H4 (cell line): Measurements from ENCODE around the gene ATP1A4. TPM values are rescaled to one million over a fixed set of nuclear protein-coding genes. Genes with fewer than 3 reads are reported as not detected.

Experiments
- DNase-seq: peaks from one replicate; pipeline ENCODE4 v3.0.0-alpha.2; 2015; ENCODE audit warnings: low spot score
- total RNA-seq: library from RNA; depleted of rRNA; stranded (reverse); fragments of >200 nt; shearing (Covaris generic); gene quantifications from 2 replicates; pipeline ENCODE4 v1.2.3, GENCODE V29; 2014; rRNA removed

ATP1A4 gene
- total RNA-seq, 1 experiment from 2014 or later, result not detected

DNA sequence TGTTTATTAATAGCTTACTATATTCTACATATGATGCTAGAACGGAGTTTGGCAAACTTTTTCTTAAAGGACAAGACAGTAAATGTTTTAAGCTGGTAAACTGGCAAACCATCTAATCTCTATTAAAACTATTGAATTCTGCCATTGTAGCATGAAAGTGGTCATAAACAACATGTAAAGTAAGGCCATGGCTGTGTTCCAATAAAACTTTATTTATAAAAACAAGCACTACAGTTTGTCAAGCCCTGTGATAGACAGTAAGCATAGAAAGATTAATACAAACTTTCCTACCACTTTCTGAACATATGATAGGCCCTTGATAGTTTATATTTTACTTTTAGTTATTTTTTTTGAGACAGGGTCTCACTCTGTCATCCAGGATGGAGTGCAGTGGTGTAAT is 76.2 kb downstream of the ATP1A4 start:
- no peak for DNase-seq

- no peak for DNase-seq
These were observed 77.0 kb downstream of the ATP1A4 start for GRCh38 chr1:160228431-160228830.

DNA sequence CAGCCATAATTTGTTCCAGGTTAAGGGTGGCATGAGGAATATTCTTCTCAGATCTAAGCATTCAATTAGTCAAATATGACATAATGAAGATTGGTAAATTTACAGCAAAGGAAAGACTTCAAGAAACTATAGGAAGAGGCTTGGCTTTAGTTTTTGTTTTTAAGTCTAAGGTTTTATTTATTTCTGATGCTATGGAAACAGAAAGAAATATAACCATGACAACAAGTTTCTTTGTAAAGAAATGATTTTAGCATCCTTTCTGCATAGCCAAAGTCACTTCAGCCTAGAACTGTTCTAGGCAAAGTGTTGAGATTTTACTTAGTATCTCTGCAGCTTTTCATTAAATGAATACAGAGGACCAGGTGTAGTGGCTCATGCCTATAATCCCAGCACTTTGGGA is 81.5 kb downstream of the ATP1A4 start:
- no peak for DNase-seq

Other genes starting within 250 kb of the ATP1A4 start
- gene TAGLN2, start 226.1 kb upstream of the ATP1A4 start, total RNA-seq, result 444 and 497 TPM in 2 replicates
- gene IGSF9, start 206.0 kb upstream of the ATP1A4 start, total RNA-seq, result 0.47 and 0.52 TPM in 2 replicates
- gene SLAMF9, start 197.4 kb upstream of the ATP1A4 start, total RNA-seq, result 2.2 TPM in 1 of 2 replicates, not detected in the other
- gene PIGM, start 119.6 kb upstream of the ATP1A4 start, total RNA-seq, result 6.0 and 6.3 TPM in 2 replicates
- not detected in 2 replicates for gene KCNJ10, start 81.4 kb upstream of the ATP1A4 start, total RNA-seq
- gene KCNJ9, start 70.1 kb upstream of the ATP1A4 start, total RNA-seq, result not detected in 2 replicates
- gene IGSF8, start 53.0 kb upstream of the ATP1A4 start, total RNA-seq, result 13.7 and 20.7 TPM in 2 replicates
- gene ATP1A2, start 35.8 kb upstream of the ATP1A4 start, total RNA-seq, result 0.10 TPM in 1 of 2 replicates, not detected in the other
- 0.41 TPM in 1 of 2 replicates, not detected in the other for gene CASQ1, start 39.0 kb downstream of the ATP1A4 start, total RNA-seq
- 50.7 and 58.8 TPM in 2 replicates for gene PEA15, start 53.8 kb downstream of the ATP1A4 start, total RNA-seq
- 22.1 and 22.6 TPM in 2 replicates for gene DCAF8, start 110.9 kb downstream of the ATP1A4 start, total RNA-seq
- 71.4 and 80.8 TPM in 2 replicates for gene PEX19, start 133.5 kb downstream of the ATP1A4 start, total RNA-seq
- gene COPA, start 191.6 kb downstream of the ATP1A4 start, total RNA-seq, result 90.1 and 101 TPM in 2 replicates
- 61.7 and 72.0 TPM in 2 replicates for gene NCSTN, start 191.8 kb downstream of the ATP1A4 start, total RNA-seq
- 0.04 TPM in 1 of 2 replicates, not detected in the other for gene NHLH1, start 215.5 kb downstream of the ATP1A4 start, total RNA-seq
- 1.2 and 1.8 TPM in 2 replicates for gene VANGL2, start 249.0 kb downstream of the ATP1A4 start, total RNA-seq